SK-N-SH treated with all-trans-retinoic acid at 6 μM for 48 hours (cell line): Measurements from ENCODE around the gene TEKT5.

Source experiments
- BACH2 ChIP-seq: fragments of 250-450 bp; sonication (Bioruptor Pico); IDR thresholded peaks from 2 replicates; pipeline ENCODE4 v1.9.0; 2021; ENCODE audit warnings: mild to moderate bottlenecking, borderline replicate concordance
- CSDC2 ChIP-seq: fragments of 250-450 bp; sonication (Bioruptor Pico); IDR thresholded peaks from 2 replicates; pipeline ENCODE4 v1.5.0; 2020; ENCODE audit warnings: mild to moderate bottlenecking, moderate library complexity
- ESRRG ChIP-seq: fragments of 250-450 bp; sonication (Bioruptor Pico); IDR thresholded peaks from 2 replicates; pipeline ENCODE4 v1.6.1; 2021; ENCODE audit warnings: mild to moderate bottlenecking
- RARB ChIP-seq: fragments of 250-450 bp; sonication (Bioruptor Pico); IDR thresholded peaks from 2 replicates; pipeline ENCODE4 v1.8.0; 2021; ENCODE audit warnings: mild to moderate bottlenecking, moderate library complexity
- TCF4 ChIP-seq: fragments of 250-450 bp; sonication (Bioruptor Pico); IDR thresholded peaks from 2 replicates; pipeline ENCODE4 v1.8.0; 2021; ENCODE audit warnings: mild to moderate bottlenecking, moderate library complexity, borderline replicate concordance
- ZC3H10 ChIP-seq: fragments of 250-450 bp; sonication (Bioruptor Pico); IDR thresholded peaks from 2 replicates; pipeline ENCODE4 v1.5.1; 2021; ENCODE audit warnings: mild to moderate bottlenecking, moderate library complexity
- ZFP3 ChIP-seq: fragments of 250-450 bp; sonication (Bioruptor Pico); IDR thresholded peaks from 2 replicates; pipeline ENCODE4 v1.5.0; 2020; ENCODE audit warnings: mild to moderate bottlenecking, moderate library complexity
- ZNF70 ChIP-seq: fragments of 450-650 bp; formaldehyde crosslinking; IDR thresholded peaks from 2 replicates; pipeline ENCODE4 v1.5.0; 2020; ENCODE audit warnings: mild to moderate bottlenecking, moderate library complexity
- ZNF8 ChIP-seq: fragments of 450-650 bp; formaldehyde crosslinking; IDR thresholded peaks from 2 replicates; pipeline ENCODE4 v1.5.0; 2020; ENCODE audit warnings: mild to moderate bottlenecking, moderate library complexity
- TF ChIP-seq, protein P1 (sequence below): fragments of 250-450 bp; sonication (Bioruptor Pico); IDR thresholded peaks from 2 replicates; pipeline ENCODE4 v1.8.0; 2020; ENCODE audit warnings: mild to moderate bottlenecking, moderate library complexity, borderline replicate concordance

DNA sequence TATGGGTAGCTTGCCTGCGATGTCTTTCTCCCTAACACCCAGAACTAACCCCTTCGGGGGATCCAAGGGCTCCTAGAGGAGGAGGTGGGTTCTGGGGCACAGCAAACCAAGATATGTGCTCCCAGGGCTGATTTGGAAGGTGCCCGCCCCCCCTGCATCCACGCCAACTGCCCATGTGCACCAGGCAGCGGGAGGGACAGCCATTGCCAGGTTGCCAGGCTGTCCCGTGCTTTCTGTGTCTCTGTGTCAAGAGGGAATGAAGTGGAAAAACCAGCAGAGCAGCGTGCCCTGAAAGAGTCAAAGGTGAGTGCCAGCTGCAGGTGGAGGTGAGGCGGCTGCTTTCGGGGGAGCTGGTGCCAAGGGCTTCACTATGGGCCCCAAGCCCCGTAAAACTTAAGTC is 6.4 kb downstream of the TEKT5 start:
- TF ChIP-seq ZFP3 (CRISPR knock-in tag) (no peak), TCF4 (CRISPR knock-in tag) (no peak), ZNF70 (CRISPR knock-in tag) (no peak), BACH2 (CRISPR knock-in tag) (no peak), ZC3H10 (CRISPR knock-in tag) (no peak), RARB (CRISPR knock-in tag) (no peak), CSDC2 (CRISPR knock-in tag) (no peak), ZNF8 (CRISPR knock-in tag) (no peak), ESRRG (CRISPR knock-in tag) (no peak)
- TF ChIP-seq, protein P1, sequence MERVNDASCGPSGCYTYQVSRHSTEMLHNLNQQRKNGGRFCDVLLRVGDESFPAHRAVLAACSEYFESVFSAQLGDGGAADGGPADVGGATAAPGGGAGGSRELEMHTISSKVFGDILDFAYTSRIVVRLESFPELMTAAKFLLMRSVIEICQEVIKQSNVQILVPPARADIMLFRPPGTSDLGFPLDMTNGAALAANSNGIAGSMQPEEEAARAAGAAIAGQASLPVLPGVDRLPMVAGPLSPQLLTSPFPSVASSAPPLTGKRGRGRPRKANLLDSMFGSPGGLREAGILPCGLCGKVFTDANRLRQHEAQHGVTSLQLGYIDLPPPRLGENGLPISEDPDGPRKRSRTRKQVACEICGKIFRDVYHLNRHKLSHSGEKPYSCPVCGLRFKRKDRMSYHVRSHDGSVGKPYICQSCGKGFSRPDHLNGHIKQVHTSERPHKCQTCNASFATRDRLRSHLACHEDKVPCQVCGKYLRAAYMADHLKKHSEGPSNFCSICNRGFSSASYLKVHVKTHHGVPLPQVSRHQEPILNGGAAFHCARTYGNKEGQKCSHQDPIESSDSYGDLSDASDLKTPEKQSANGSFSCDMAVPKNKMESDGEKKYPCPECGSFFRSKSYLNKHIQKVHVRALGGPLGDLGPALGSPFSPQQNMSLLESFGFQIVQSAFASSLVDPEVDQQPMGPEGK (CRISPR knock-in tag) = no peak
